Upper lobe of left lung (tissue), 4 donors: ENCODE data around the gene DUOX1.

ENCODE experiments used
- CTCF ChIP-seq, 6 experiments: fragments of 450-650 bp in 4 of 6; fragments of 200-600 bp in 2 of 6; sonication (generic) in 2 of 6; IDR thresholded peaks; one replicate each; pipeline ENCODE4 v1.5.1; 2016 to 2019; ENCODE audit warnings: antibody characterized with exemption in 6 of 6
- EP300 ChIP-seq, 4 donors: sonication (generic); formaldehyde crosslinking; IDR thresholded peaks; one replicate each; pipeline ENCODE4 v1.5.1; 2017; ENCODE audit warnings: antibody characterized with exemption in 4 of 4, control low read depth in 2 of 4
- POLR2A ChIP-seq, 4 donors: fragments of 450-650 bp; IDR thresholded peaks; one replicate each; pipeline ENCODE4 v1.5.1; 2016 to 2017; ENCODE audit warnings: antibody characterized with exemption in 4 of 4, mild to moderate bottlenecking in 2 of 4
- POLR2AphosphoS5 ChIP-seq, 2 donors: sonication (generic); formaldehyde crosslinking; IDR thresholded peaks; one replicate each; pipeline ENCODE4 v1.5.1; 2017; ENCODE audit warnings: antibody characterized with exemption in 2 of 2

DNA sequence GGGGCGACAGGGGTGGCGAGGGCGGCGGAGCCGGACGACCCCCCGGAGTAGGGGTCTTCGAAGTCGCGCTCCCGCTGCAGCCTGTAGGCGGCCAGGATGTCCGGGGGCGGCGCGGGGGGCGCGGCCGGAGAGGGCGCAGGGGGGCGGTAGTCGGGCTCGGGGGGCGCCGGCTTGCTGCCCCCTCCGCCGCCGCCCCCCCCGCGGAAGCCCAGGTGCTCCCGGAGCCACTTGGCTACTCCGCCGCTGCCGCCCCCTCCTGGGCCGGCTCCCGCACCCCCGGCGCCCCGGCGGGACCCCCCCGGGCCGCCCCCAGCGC is 57.7 kb downstream of the DUOX1 start:
- TF ChIP-seq POLR2A (IDR thresholded peaks at IDR 0.05): no peak
- no peak for TF ChIP-seq POLR2AphosphoS5 (IDR thresholded peaks at IDR 0.05)
- TF ChIP-seq EP300 (IDR thresholded peaks at IDR 0.05): no peak
- TF ChIP-seq CTCF (IDR thresholded peaks at IDR 0.05): no peak
